D341Med (cell line): ENCODE data around the gene WNT16.
"Not testable (repeated sequence)": the region's sequence is repeated elsewhere in the genome, so short reads cannot be mapped to it uniquely, and the experiment has no call there.

ENCODE experiments used
- DNase-seq: peaks from one replicate; pipeline ENCODE4 v3.0.0; 2012; ENCODE audit warnings: low spot score

Gene WNT16, protein sequence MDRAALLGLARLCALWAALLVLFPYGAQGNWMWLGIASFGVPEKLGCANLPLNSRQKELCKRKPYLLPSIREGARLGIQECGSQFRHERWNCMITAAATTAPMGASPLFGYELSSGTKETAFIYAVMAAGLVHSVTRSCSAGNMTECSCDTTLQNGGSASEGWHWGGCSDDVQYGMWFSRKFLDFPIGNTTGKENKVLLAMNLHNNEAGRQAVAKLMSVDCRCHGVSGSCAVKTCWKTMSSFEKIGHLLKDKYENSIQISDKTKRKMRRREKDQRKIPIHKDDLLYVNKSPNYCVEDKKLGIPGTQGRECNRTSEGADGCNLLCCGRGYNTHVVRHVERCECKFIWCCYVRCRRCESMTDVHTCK

GRCh38 chr7:121328508-121329190 is at the start of gene WNT16:
WNT16 (plus strand) TSS chr7:121329000; CDS start chr7:121329293, 293 bp downstream.
- peak; percentile 38 for DNase-seq

- no peak for DNase-seq
These were observed 49.7 kb upstream of the WNT16 start for GRCh38 chr7:121279060-121279620.

DNA sequence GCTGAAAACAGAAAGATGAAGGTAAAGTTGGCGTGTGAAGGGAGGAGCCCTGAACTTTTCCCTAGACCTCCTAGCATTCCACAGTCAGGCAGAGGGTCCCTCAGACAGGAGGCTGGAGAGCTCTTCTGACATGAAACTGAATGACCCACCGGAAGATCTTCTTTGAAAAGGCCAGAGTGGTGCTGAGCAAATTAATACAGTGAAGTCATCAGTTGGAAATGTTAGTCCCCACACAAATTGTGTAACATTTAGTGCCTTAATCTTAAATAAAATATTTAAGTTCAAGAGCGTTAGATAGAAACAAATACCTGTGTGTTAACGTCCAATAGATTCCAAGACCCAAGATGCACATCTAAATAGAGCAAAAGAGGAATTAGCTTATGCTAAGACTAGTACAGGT is 49.0 kb upstream of the WNT16 start:
- no peak for DNase-seq

GRCh38 chr7:121280656-121281055 is 48.1 kb upstream of the WNT16 start:
- DNase-seq = no peak

GRCh38 chr7:121282129-121282528 is 46.7 kb upstream of the WNT16 start:
- no peak for DNase-seq

DNA sequence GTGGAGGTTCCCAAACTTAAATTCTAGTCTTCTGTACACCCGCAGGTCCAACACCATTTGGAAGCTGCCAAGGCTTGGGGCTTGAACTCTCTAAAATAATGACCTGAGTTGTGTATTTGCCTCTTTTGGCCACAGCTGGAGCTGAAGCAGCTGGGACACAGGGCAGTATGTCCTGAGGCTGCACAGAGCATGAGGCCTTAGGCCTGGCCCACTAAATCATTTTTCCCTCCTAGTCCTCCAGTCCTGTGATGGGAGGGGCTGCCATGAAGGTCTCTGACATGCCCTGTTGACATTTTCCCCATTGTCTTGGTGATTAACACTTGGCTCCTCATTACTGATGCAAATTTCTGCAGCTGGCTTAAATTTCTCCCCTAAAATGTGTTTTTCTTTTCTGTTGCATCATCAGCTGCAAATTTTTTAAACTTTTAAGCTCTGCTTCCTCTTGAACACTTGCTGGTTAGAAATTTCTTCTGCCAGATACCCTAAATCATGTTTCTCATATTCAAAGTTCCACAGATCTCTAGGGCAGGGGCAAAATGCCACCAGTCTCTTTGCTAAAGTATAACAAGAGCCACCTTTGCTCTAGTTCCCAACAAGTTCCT is 43.6 kb upstream of the WNT16 start:
- no peak for DNase-seq

DNA sequence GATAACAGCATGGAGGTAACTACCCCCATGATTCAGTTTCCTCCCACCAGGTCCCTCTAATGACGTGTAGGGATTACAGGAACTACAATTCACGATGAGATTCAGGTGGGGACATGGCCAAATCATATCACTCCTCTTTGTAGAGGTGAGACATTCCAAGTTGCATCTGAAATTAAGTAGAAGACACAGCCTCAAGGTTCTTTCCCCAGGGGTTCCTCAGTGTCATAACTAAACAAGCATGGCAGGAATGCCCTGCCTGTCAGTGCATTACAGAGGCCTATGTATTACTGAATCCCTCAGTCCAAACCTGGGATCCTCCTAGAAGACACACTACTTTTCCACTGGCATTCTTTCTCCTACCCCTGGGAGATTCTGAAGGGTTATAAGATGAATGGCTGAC is 42.6 kb upstream of the WNT16 start:
- no peak for DNase-seq

DNA sequence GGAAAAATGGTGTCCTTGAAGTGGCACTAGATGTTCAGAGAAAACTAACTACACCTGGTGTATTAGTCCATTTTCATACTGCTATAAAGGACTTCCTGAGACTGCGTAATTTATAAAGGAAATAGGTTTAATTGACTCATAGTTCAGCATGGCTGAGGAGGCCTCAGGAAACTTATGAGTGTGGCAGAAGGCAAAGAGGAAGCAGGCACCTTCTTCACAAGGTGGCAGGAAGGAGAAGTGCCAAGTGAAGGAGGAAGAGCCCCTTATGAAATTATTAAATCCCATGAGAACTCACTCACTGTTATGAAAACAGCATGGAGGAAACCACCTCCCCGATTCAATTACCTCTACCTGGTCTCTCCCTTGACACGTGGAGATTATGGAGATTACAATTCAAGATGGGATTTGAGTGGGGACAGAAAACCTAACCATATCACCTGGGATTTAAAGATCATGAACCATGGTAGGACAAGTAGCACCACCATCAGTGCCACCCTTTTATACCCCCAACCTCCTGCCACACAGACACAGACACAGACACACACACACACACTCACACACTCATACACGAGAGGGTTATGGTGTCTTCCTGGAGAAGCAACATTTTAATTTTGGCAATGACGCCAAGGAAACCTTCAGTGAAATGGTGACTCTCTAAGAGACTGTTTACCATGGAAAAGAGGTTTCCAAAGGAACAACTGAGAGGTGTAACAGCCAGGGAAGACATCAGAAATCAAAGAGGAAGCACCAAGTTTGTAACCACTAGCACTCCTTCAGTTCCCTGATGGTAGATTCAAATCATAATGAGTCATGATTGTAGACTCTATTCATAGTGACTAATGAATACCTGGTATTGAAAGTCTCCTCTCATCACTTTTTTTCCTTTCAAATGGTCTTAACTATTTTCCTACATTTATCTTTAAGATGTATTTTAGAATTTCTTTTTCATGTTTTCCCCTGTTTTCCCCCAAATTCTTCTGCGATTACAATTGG is 41.8 kb upstream of the WNT16 start:
- no peak for DNase-seq

DNA sequence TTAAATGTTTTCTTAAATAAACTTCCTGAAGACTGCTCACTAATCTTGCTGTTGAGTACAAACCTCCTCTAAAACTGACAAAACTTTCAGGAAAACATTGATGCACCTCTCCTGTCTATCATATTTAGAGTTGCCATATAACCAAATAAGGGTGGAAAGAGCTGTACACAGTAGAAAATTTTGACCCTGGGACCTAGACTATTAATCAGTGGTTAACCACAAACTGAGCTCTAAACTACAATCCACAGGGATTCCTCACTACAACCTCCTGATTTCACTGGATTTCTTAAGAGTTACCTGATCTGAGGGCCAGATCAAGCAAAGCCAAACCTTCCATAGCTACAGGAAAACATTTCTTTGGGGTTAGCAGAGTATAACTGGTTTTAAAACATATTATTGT is 39.9 kb upstream of the WNT16 start:
- no peak for DNase-seq

- DNase-seq = not testable (repeated sequence)
These were observed 38.9 kb upstream of the WNT16 start for GRCh38 chr7:121289930-121290329.

DNA sequence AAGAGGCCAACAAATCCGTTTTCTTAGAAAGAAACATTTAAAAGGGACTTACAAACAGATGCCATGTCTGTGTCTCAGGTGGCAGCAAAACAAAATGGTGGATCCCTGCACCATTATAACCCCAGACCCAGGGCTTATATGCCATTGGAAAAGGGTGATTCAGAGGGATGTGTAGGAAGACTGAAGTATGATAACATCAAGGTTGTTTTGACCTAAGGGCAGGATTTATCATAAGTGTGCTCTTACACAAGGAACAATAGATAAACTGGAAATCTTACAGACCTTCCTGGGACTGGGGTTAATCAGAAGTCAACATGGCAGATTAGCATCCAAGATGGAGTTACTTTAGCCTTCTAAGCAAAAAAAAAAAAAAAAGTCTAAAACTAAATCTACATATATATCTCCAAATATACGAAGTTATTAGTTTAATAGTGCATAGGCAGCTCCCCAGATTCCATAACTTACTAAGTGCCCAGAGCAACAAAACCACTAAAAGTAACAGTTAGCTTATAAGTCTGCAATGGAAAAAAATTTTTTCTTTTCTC is 34.3 kb upstream of the WNT16 start:
- DNase-seq = no peak

DNA sequence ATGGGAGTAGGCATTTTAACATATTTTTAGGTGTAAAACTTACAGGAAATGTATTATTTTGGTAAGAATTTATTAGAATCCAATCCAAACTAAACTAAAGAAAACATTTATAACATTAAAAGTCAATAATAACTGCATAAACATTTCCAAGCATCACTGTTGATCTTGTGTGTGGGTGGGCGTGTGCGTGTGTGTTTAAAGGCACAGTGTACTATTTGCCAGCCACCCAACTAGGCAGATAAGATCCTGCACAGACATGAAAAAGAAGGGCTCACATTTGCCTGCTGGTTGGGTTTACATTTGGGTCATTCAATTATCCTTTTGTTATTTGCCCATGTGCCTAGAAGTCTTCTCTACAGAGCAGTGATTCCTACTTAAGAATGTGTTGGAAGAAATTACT is 31.0 kb upstream of the WNT16 start:
- no peak for DNase-seq

GRCh38 chr7:121298831-121299239 is 30.0 kb upstream of the WNT16 start:
- DNase-seq = no peak

DNA sequence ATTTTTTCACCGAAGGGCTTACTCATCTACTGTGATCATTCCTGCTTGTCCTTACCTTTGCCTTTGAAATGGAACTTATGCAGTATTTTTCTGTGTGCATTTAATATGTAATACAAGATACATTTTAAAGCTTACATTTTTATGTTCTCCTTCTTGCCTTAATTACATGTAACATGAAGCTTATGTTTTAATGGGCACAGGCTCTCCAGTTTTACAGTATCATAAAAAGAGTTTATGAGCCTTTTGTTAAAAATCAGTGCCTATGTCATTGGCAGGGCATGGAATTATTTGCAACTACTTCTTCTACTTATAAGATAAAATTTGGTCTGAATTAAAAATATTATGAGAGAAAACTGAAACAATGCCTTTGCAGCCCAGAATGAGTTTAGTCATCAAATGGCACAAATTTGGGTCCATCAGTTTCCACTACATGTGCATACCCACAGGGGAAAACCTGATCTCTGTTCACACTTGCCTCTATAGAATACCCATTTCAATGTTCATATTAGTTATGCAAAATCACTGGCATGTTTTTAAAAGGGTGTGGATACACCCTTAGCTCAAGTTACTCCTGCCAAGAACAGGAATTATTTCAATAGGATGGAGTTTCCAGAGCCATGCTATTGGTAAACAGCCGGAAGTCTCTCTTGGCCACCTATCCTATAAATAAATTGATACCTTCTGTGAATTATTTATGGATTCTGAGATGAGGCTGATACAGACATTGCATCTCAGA is 27.9 kb upstream of the WNT16 start:
- no peak for DNase-seq

DNA sequence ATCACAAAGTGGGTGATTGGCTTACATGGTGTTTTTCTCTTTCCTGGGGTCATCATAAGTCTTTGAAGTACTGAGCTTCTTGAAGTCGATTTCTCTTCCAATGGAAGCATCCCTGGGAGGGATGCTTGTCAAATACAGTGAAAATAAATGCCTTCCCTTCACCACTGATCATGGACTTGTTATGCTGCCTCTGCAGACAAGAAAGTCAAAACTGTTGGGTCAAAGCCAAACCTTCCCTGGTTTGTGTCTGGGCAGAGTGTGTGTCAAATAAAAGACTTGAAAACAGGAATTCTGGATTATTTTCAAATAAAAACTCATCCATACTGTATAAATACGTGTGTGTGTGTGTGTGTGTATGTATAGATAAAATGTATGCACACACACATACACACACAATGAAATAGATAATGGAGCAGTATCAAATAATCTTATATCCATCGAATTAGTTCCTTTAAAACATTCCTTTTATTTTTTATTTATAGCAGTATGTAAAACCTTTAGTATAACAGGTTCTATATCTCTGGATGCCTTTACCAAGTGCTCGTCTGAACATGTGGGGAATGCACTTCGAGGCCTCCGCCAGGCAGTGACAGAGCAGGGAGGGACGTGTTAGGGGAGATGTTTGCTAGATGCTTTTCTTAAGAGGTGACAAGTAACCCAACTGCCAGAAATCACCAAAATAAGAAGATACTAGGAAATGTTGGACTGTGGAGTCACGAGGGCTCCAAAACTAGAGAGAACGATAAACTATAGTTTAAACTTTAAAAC is 27.2 kb upstream of the WNT16 start:
- DNase-seq = no peak

- no peak for DNase-seq
These were observed 26.5 kb upstream of the WNT16 start for GRCh38 chr7:121302214-121302745.

DNA sequence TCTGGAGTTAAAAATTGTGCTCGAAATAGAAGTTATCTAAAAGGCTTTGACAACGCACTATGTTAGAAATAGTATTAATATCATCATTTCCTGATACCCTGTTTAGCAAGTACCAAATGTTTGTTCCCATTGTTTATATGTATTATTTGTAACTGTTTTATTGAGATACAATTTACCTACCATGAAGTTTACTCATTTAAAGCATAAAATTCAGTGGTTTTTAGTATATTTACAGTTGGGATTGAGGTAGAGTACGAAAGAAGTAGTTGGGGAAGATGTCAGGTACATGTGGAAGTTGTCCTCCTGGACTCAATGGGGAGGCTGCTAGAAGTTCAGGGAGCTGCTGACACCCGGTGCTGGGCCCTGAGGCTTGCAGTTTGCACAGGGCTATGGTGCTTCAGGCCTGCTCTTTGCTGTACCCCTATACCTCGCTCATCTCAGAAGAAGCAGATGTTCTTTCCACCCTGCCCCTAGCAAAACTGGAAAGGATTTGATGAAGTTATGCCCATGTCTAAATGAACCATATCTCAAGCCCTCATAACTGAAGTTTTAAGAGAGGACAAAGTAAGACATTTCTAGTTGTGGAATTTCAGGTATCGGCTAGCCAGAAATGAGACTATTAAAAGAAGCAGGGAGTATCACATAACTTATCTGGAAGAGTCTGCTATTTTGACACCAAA is 25.2 kb upstream of the WNT16 start:
- DNase-seq = no peak

DNA sequence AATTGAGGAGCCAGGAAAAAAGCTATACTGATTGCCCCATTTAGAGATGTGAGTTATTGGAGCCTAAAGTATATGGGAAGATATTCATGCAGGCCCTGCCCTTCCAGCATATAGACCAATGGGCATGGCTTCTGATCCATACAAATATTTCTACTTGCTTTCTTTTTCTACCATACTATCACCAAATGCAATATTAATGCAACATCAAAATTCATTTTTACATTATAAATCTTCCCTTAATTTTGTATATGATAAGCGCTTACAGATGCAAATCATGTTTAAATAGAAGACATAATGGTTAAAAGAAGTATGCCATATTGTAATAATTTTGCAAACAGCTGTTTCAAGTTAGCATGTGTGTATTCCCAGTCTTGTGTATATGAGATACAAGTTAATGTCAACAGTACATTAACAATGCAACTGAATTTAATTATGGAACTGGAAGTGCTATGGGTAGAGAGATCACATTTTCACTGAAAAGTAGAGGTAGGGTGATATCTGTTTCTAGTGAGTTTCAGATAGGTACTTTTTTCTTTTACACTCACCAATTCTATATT is 24.6 kb upstream of the WNT16 start:
- DNase-seq = no peak

- no peak for DNase-seq
These were observed 23.7 kb upstream of the WNT16 start for GRCh38 chr7:121305109-121305508.
